Psoas muscle (tissue), 8 donors: ENCODE data around the gene MORN1. TPM values are rescaled to one million over a fixed set of nuclear protein-coding genes. Genes with fewer than 3 reads are reported as not detected.
A peak's percentile ranks its signal among the peaks of the same experiment; 100 is the strongest.
"Not testable (repeated sequence)": the region's sequence is repeated elsewhere in the genome, so short reads cannot be mapped to it uniquely, and the experiment has no call there.

ENCODE experiments used
- ATAC-seq, 4 donors: fragments of 200-7000 bp; cut with Tn5 transposase; one replicate each; pipeline ENCODE4 v1.9.1; 2020; ENCODE audit warnings: moderate library complexity in 3 of 4, mild to moderate bottlenecking in 2 of 4
- DNase-seq, 2 donors: peaks; one replicate each; pipeline ENCODE4 v3.0.0-alpha.2; 2020
- H3K27ac ChIP-seq: fragments of 200-600 bp; one replicate; pipeline ENCODE4 v1.8.0; 2022
- H3K27me3 ChIP-seq, 3 donors: fragments of 200-600 bp in 1 of 3; one replicate each; pipeline versions ENCODE4 v1.6.1 to v1.8.0; 2013 to 2022; ENCODE audit warnings: low read length in 2 of 3, mild to moderate bottlenecking in 2 of 3, moderate library complexity in 1 of 3; ENCODE audit not compliant: insufficient read depth in 3 of 3
- H3K36me3 ChIP-seq, 2 donors: fragments of 200-600 bp in 1 of 2; one replicate each; pipeline versions ENCODE4 v1.6.1 to v1.8.0; 2013 to 2022; ENCODE audit warnings: low read depth in 1 of 2, mild to moderate bottlenecking in 1 of 2, moderate library complexity in 1 of 2; ENCODE audit not compliant: insufficient read depth in 1 of 2
- H3K4me1 ChIP-seq: fragments of 200-600 bp; one replicate; pipeline ENCODE4 v1.8.0; 2022
- H3K4me3 ChIP-seq: fragments of 200-600 bp; one replicate; pipeline ENCODE4 v1.8.0; 2022; ENCODE audit warnings: mild to moderate bottlenecking
- H3K9me3 ChIP-seq: fragments of 200-600 bp; one replicate; pipeline ENCODE4 v1.8.0; 2022
- CTCF ChIP-seq: fragments of 200-600 bp; IDR thresholded peaks from one replicate; pipeline ENCODE4 v1.8.0; 2022; ENCODE audit warnings: antibody characterized with exemption
- WGBS, 3 donors: extraction: QIAGEN DNeasy Blood & Tissue Kit; methylation state at CpG; one replicate each; pipeline versions ENCODE4 v1.1.6 to v1.1.7; 2013; 5-methylcytosine and 5-hydroxymethylcytosine counted together
- intact Hi-C, 2 donors: fragments of 100-400 bp; cut with DNase I; formaldehyde crosslinking; loops; one replicate each; pipeline versions ENCODE4 v1.11.0 to v1.14.2; 2022
- polyA plus RNA-seq, 3 donors: library from polyadenylated mRNA; stranded (reverse); fragments of 200-250 nt; gene quantifications; one replicate each; pipeline ENCODE4 v1.2.3, GENCODE V29; 2013
- total RNA-seq, 4 donors: library from RNA; stranded (reverse); fragmentation: NEBNext Ultra II Directional in 2 of 4; extraction: Animal tissue kit (Norgen Biotek cat#: 25700) in 2 of 4; gene quantifications; one replicate each; pipeline versions ENCODE4 v1.2.1 to v1.2.4, GENCODE V29; 2021 to 2023
- donor health status: healthy with polysubstance abuse.
- donor health status: DM: no; HTN: no; CAD: no; lungs with moderate emphysema.
- donor health status: Bipolar disorder and iron deficiency.
- donor health status: healthy.
- donor health status: DM: yes; HTN: yes; CAD: no.
- donor health status: DM: no; HTN: no; CAD: no.
- donor health status: DM: no; HTN: no; CAD: no.
- donor health status: DM: yes; HTN: yes; CAD: no.

Gene MORN1
- total and polyA plus RNA-seq, 7 donors: 1.2 to 7.3 (median 4.2) TPM

GRCh38 chr1:2334883-2335534 is 56.3 kb downstream of the MORN1 start:
- DNase-seq: no peak
- H3K27me3 ChIP-seq: peaks cover 0 to 7% (median 6%) of the 10 kb centered on the region in 3 donors
- intact Hi-C loops: no loop called here
- no peak for ATAC-seq
- no peak for TF ChIP-seq CTCF
- 68 to 76% (median 74%) methylated on average over 33 of the region's 33 CpGs for WGBS, 3 donors
- H3K36me3 ChIP-seq: no peaks in the 10 kb centered on the region
- peaks cover 8% of the 10 kb centered on the region for H3K4me1 ChIP-seq
- H3K9me3 ChIP-seq: no peaks in the 10 kb centered on the region
- H3K27ac ChIP-seq: no peak overlapping the region
- no peak overlapping the region for H3K4me3 ChIP-seq

GRCh38 chr1:2334366-2334765 is 57.0 kb downstream of the MORN1 start:
- H3K27ac ChIP-seq: no peak overlapping the region
- no peaks in the 10 kb centered on the region for H3K36me3 ChIP-seq
- peaks cover 0 to 7% (median 6%) of the 10 kb centered on the region in 3 donors for H3K27me3 ChIP-seq
- no peak overlapping the region for H3K4me3 ChIP-seq
- H3K9me3 ChIP-seq: no peaks in the 10 kb centered on the region
- WGBS, 3 donors: 89 to 93% (median 93%) methylated on average over 21 of the region's 21 CpGs
- ATAC-seq: no peak
- intact Hi-C loops: no loop called here
- TF ChIP-seq CTCF: no peak
- H3K4me1 ChIP-seq: peaks cover 8% of the 10 kb centered on the region
- DNase-seq: no peak

- H3K4me3 ChIP-seq, ATAC-seq, H3K9me3 ChIP-seq, H3K4me1 ChIP-seq, H3K36me3 ChIP-seq, intact Hi-C loops, DNase-seq, H3K27ac ChIP-seq, H3K27me3 ChIP-seq: not testable (repeated sequence)
- 90 to 92% (median 91%) methylated on average over 10 to 26 of the region's 33 CpGs for WGBS, 3 donors
Measured at GRCh38 chr1:2331580-2331979, 59.8 kb downstream of the MORN1 start.

- Histone ChIP-seq H3K4me3 (no peak overlapping the region), H3K9me3 (no peaks in the 10 kb centered on the region), H3K36me3 (no peaks in the 10 kb centered on the region), H3K27me3 (peaks cover 0 to 6% (median 2%) of the 10 kb centered on the region in 3 donors), H3K4me1 (peaks cover 8% of the 10 kb centered on the region), H3K27ac (no peak overlapping the region)
- no peak for TF ChIP-seq CTCF
- WGBS, 3 donors: 42 to 61% (median 44%) methylated on average over 11 of the region's 11 CpGs
- ATAC-seq (no peak), DNase-seq (no peak)
- intact Hi-C loops: no loop called here
Measured at GRCh38 chr1:2331200-2331544, 60.2 kb downstream of the MORN1 start.

- Histone ChIP-seq H3K27ac (no peak overlapping the region), H3K36me3 (no peaks in the 10 kb centered on the region), H3K4me1 (peaks cover 8% of the 10 kb centered on the region), H3K4me3 (no peak overlapping the region), H3K9me3 (no peaks in the 10 kb centered on the region), H3K27me3 (peaks cover 0 to 7% (median 6%) of the 10 kb centered on the region in 3 donors)
- DNase-seq: peak; percentile 81 to 82
- WGBS, 3 donors: 33 to 54% (median 36%) methylated on average over 30 to 31 of the region's 31 CpGs
- no peak for TF ChIP-seq CTCF
- intact Hi-C loops: no loop called here
- peak in 3 of 4 donors; percentile 42 to 60 (median 43) for ATAC-seq
Measured at GRCh38 chr1:2330519-2331199, 60.7 kb downstream of the MORN1 start.
